Spinal cord (tissue), 10 donors: ENCODE data around the gene METTL3. TPM values are rescaled to one million over a fixed set of nuclear protein-coding genes. Genes with fewer than 3 reads are reported as not detected.
"Not testable (repeated sequence)": the region's sequence is repeated elsewhere in the genome, so short reads cannot be mapped to it uniquely, and the experiment has no call there.

ENCODE experiments used
- DNase-seq, 6 donors: peaks; one replicate each; pipeline versions ENCODE4 v3.0.0 to v3.0.0-alpha.2; 2013 to 2015; ENCODE audit warnings: low spot score in 6 of 6, low read depth in 4 of 6
- H3K27ac ChIP-seq: one replicate; pipeline ENCODE4 v1.5.1; 2013; ENCODE audit warnings: low read depth, low read length, control low read depth
- H3K27me3 ChIP-seq: one replicate; pipeline ENCODE4 v1.6.1; 2013; ENCODE audit warnings: low read length; ENCODE audit not compliant: control insufficient read depth, insufficient read depth
- H3K36me3 ChIP-seq: one replicate; pipeline ENCODE4 v1.6.1; 2013; ENCODE audit warnings: low read length; ENCODE audit not compliant: control insufficient read depth, insufficient read depth
- H3K4me1 ChIP-seq: one replicate; pipeline ENCODE4 v1.6.1; 2013; ENCODE audit warnings: low read length; ENCODE audit not compliant: control insufficient read depth, insufficient read depth
- H3K4me3 ChIP-seq: one replicate; pipeline ENCODE4 v1.5.1; 2013; ENCODE audit warnings: low read depth, low read length, control low read depth
- H3K9me3 ChIP-seq: one replicate; pipeline ENCODE4 v1.6.1; 2013; ENCODE audit warnings: low read length; ENCODE audit not compliant: control insufficient read depth, insufficient read depth
- WGBS: methylation state at CpG from one replicate; pipeline ENCODE4 v1.1.5; 2013; ENCODE audit warnings: missing lambda C conversion rate; ENCODE audit not compliant: insufficient coverage; 5-methylcytosine and 5-hydroxymethylcytosine counted together
- long read RNA-seq, 4 donors: transcript quantifications; one replicate each; lab custom pipeline, GENCODE V29; 2026
- polyA plus RNA-seq, 2 donors: library from polyadenylated mRNA; unstranded; fragments of 120-200 nt; gene quantifications; one replicate each; pipeline ENCODE4 v1.2.1, GENCODE V29; 2013; ENCODE audit not compliant: insufficient read length in 2 of 2
- total RNA-seq, 2 donors: library from RNA; depleted of rRNA in 1 of 2; stranded (reverse); fragments of 120-200 nt in 1 of 2; fragments of >200 nt in 1 of 2; gene quantifications; one replicate each; pipeline versions ENCODE4 v1.2.3 to v1.2.4, GENCODE V29; 2013 to 2014
- donor health status: healthy.

The METTL3 gene
- total RNA-seq (10 to 100 TPM; 64.9 to 79.0 TPM), polyA plus RNA-seq (10 to 100 TPM; 75.3 to 78.1 TPM)
- long read RNA-seq, donor 1, transcript METTL3-201 (11 exons, 2,015 nt): major isoform, 16 of 47 reads
- long read RNA-seq, donor 1, partial matches to known transcripts: 18 of 47 reads
- long read RNA-seq, donor 1, other reads (novel, unspliced or antisense): 7 of 47 reads
- long read RNA-seq, donor 2, partial matches to known transcripts: 0 of 3 reads
- long read RNA-seq, donor 2, other reads (novel, unspliced or antisense): 0 of 3 reads
- long read RNA-seq, donor 3, partial matches to known transcripts: 0 of 5 reads
- long read RNA-seq, donor 3, other reads (novel, unspliced or antisense): 0 of 5 reads
- long read RNA-seq, donor 4, transcript METTL3-201 (11 exons, 2,015 nt): major isoform, 15 of 54 reads
- long read RNA-seq, donor 4, partial matches to known transcripts: 26 of 54 reads
- long read RNA-seq, donor 4, other reads (novel, unspliced or antisense): 9 of 54 reads

- Histone ChIP-seq H3K27ac (peak within 1 kb of the TSS; percentile 93), H3K4me3 (peak within 1 kb of the TSS; percentile 96), H3K27me3 (no peaks in the 10 kb centered on the region), H3K4me1 (peaks cover 18% of the 10 kb centered on the region), H3K9me3 (no peaks in the 10 kb centered on the region), H3K36me3 (peaks cover 15% of the 10 kb centered on the region)
- WGBS: 0% methylated on average over 52 of the region's 53 CpGs
- peak; percentile 95 to 100 (median 99) for DNase-seq
These were observed at the start of gene METTL3 for GRCh38 chr14:21510735-21511657. METTL3 (minus strand) TSS chr14:21511340; CDS start chr14:21511223, 117 bp downstream.

- H3K4me3 ChIP-seq: no peak overlapping the region
- 93% methylated on average over 8 of the region's 8 CpGs for WGBS
These were observed 47.6 kb upstream of the METTL3 start for GRCh38 chr14:21558703-21559170.

GRCh38 chr14:21557084-21557901 is 46.2 kb upstream of the METTL3 start:
- no peaks in the 10 kb centered on the region for H3K36me3 ChIP-seq
- 0% methylated on average over 2 of the region's 11 CpGs for WGBS
- no peaks in the 10 kb centered on the region for H3K9me3 ChIP-seq
- H3K27me3 ChIP-seq: no peaks in the 10 kb centered on the region
- H3K4me1 ChIP-seq: peaks cover 13% of the 10 kb centered on the region
- peak overlapping the region; percentile 45 for H3K4me3 ChIP-seq
- H3K27ac ChIP-seq: peak overlapping the region; percentile 67
- peak; percentile 94 to 98 (median 96) for DNase-seq

More at GRCh38 chr14:21558703-21559170, 47.6 kb upstream of the METTL3 start:
- Histone ChIP-seq H3K27me3 (no peaks in the 10 kb centered on the region), H3K9me3 (no peaks in the 10 kb centered on the region), H3K36me3 (no peaks in the 10 kb centered on the region), H3K27ac (no peak overlapping the region), H3K4me1 (peaks cover 13% of the 10 kb centered on the region)
- DNase-seq: no peak

- no peak overlapping the region for H3K27ac ChIP-seq
- H3K4me1 ChIP-seq: peaks cover 13% of the 10 kb centered on the region
- no peaks in the 10 kb centered on the region for H3K36me3 ChIP-seq
- H3K9me3 ChIP-seq: no peaks in the 10 kb centered on the region
- 29% methylated on average over 1 of the region's 5 CpGs for whole genome bisulfite sequencing
- no peak overlapping the region for H3K4me3 ChIP-seq
- no peak for DNase-seq
- no peaks in the 10 kb centered on the region for H3K27me3 ChIP-seq
These were observed 45.4 kb upstream of the METTL3 start for GRCh38 chr14:21556378-21557083.

GRCh38 chr14:21553266-21553665 is 42.1 kb upstream of the METTL3 start:
- Histone ChIP-seq H3K27me3 (no peaks in the 10 kb centered on the region), H3K27ac (no peak overlapping the region), H3K4me3 (no peak overlapping the region), H3K36me3 (no peaks in the 10 kb centered on the region), H3K9me3 (no peaks in the 10 kb centered on the region), H3K4me1 (peaks cover 13% of the 10 kb centered on the region)
- DNase-seq: no peak
- no CpG with 5 or more reads among the region's 3 CpGs for WGBS

- not testable (repeated sequence) for H3K4me3 ChIP-seq, H3K27me3 ChIP-seq, H3K36me3 ChIP-seq, H3K4me1 ChIP-seq, H3K27ac ChIP-seq, DNase-seq, H3K9me3 ChIP-seq
- no CpG with 5 or more reads among the region's 7 CpGs for WGBS
These were observed 33.4 kb upstream of the METTL3 start for GRCh38 chr14:21544588-21544987.

GRCh38 chr14:21543963-21544362 is 32.8 kb upstream of the METTL3 start:
- no peak overlapping the region for H3K27ac ChIP-seq

GRCh38 chr14:21543521-21543960 is 32.4 kb upstream of the METTL3 start:
- Histone ChIP-seq H3K4me3 (no peak overlapping the region), H3K9me3 (no peaks in the 10 kb centered on the region), H3K4me1 (peaks cover 3% of the 10 kb centered on the region), H3K27me3 (no peaks in the 10 kb centered on the region), H3K27ac (no peak overlapping the region), H3K36me3 (no peaks in the 10 kb centered on the region)
- WGBS: 34% methylated on average over 5 of the region's 7 CpGs
- DNase-seq: peak in 1 of 6 donors; percentile 31

More at GRCh38 chr14:21543963-21544362, 32.8 kb upstream of the METTL3 start:
- Histone ChIP-seq H3K4me3 (no peak overlapping the region), H3K27me3 (no peaks in the 10 kb centered on the region), H3K4me1 (peaks cover 3% of the 10 kb centered on the region), H3K36me3 (no peaks in the 10 kb centered on the region), H3K9me3 (no peaks in the 10 kb centered on the region)
- no peak for DNase-seq
- 63% methylated on average over 2 of the region's 5 CpGs for WGBS
